Hematopoietic multipotent progenitor cell treated with erythropoietin and hydrocortisone succinate and interleukin-3 and kit ligand, for 8 days (in vitro differentiated cells): Measurements from ENCODE around the gene CST9.
"Not testable (repeated sequence)": the region's sequence is repeated elsewhere in the genome, so short reads cannot be mapped to it uniquely, and the experiment has no call there.

Source experiments
- DNase-seq: peaks from one replicate; pipeline ENCODE4 v3.0.0-alpha.2; 2015

CST9 gene

DNA sequence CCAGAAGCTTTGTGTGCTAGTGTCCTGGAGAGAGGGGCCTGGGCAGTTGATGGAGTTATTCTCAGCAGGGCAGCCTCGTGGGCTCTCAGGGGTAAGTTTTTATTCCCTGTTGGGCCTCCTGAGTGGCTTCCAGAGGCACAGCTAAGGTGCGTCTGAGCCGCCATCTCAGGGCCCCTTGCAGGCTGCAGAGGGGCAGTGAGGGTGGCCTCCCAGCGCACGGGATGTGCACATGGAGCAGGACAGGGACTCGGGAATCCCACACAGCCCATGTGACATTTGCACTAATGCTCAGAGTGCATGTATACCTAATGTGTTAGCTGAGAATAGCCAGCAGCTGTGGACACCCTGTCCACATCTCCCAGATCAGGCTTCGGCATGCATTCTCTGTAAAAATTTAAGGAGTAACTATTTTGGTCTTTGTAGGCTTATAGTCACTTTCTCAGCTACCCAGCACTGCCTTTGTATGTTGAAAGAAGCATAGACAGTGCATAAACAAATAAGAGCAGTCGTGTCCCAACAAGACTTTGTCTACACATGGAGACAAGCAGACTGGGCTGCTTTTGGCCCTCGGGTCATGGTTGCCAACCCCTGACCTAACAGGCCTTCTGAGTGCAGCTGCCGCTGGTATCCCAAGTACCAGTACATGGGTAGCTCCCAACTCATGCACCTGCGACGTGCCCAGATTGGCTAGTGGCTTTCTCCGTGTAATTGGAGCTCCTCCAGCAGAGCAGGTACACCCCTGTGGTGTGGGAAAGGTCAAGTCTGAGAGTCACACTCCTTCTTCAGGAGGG lies 18.8 kb downstream of the CST9 start:
- no peak for DNase-seq

GRCh38 chr20:23585808-23586734 lies 19.6 kb downstream of the CST9 start:
- DNase-seq, result no peak

- DNase-seq, result no peak
Observed at GRCh38 chr20:23585449-23585807, 20.3 kb downstream of the CST9 start.

GRCh38 chr20:23584434-23585199 lies 21.1 kb downstream of the CST9 start:
- no peak for DNase-seq

DNA sequence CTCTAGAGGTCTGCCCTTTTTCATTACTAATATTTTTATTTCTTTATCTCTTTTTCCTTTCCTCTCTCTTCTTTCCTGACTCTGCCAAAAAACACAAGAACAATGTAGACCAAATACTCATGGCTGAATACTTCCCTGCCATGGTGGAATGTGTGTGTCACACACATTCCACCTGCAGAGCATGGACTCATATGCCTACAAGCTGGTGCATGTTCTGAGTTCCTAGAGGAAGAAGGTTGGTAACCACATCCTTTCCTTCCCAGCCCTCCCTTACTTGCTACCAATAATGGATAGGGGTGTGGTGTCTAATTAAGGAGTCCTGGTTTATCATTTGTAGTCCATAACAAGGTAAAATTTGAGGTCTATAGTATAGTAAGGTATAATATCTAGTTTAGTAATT lies 22.2 kb downstream of the CST9 start:
- DNase-seq, result no peak

DNA sequence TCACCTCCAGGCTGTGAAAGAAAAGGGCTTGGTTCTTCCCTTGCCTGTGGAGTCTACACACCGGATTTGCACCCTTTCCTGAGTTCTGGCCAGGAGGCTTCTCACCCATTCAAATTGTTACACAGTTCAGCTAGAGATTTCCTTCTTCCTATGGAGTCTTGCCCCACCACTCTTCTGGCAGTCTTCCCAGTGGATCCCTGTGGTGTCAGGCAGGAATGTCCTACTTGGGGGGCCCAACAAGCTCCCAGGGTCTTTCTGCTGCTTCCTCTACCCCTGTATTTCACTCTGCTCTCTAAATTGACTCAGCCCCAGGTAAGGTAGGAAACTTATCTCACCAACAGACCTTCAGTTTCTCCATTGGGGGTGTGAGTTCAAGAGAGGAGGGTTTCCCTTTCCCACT lies 23.4 kb downstream of the CST9 start:
- no peak for DNase-seq

- DNase-seq, result not testable (repeated sequence)
Observed at GRCh38 chr20:23581833-23582232, 23.9 kb downstream of the CST9 start.

GRCh38 chr20:23574977-23575376 lies 30.7 kb downstream of the CST9 start:
- DNase-seq, result no peak

GRCh38 chr20:23570178-23570760 lies 35.4 kb downstream of the CST9 start:
- DNase-seq, result no peak

GRCh38 chr20:23569570-23569969 lies 36.1 kb downstream of the CST9 start:
- DNase-seq, result no peak

GRCh38 chr20:23568971-23569330 lies 36.8 kb downstream of the CST9 start:
- no peak for DNase-seq

DNA sequence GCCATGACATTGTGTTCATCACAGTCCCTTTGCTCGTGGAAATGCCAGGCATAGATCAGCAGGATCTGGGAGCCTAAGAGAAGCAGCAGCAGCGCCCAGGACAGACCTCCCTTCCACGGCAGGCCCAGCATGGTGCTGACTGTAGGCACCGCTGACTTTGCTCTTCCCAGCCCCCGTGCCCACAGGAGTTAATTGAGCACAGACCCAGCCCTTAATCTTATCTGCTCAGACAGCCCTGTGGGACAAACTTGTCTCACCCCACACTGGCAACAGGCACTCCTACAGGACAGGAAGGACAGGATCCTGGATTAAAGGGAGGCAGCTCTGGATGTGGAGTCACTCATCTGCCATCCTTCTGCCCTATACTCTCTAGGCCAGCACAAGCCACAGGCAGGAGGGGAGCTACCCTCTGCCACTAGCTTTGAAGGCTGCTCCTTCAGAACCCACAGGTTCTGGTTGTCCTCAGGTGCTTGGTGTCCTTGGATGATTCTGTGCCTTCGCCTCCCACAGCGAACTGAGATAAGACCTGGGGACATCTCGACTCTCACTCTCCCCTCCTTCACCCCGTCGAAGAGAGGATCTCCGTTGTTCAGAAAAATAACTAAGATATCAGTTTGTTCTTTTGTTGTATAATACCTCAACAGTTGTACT lies 37.3 kb downstream of the CST9 start, which contains the start of gene CST9L:
CST9L (minus strand) TSS at position 165 of the 651 bp plus-strand sequence; CDS start at position 131, 34 bp downstream.
- DNase-seq, result peak; percentile 22

- DNase-seq, result no peak
Observed at GRCh38 chr20:23566199-23566932, 39.4 kb downstream of the CST9 start.

DNA sequence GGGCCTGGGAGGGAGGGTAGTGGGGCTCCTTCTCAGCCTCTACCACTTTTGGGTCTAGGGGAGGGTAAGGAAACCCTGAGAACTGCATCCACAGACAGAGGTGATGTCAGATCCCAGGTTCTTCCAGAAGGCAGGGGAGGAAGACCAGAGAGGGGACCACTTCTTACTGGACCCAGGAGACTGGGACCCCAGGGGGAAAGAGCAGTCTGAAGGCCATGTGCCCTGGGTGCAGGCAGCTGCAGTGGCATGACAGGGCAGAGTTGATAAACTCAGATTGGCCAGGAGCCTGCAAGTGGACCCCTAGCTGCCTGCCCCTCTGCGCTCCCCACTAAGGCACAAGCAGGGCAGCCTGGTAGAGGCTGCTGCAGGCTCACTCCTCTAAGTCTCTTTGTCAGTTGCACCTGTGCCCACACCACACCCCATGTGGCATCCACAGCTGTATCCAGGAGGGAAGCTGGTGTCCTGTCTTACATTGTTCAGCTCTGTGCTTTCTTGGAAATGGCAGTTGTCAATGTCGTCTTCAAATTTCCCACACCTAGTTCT lies 40.1 kb downstream of the CST9 start:
- no peak for DNase-seq

- no peak for DNase-seq
Observed at GRCh38 chr20:23564927-23565326, 40.8 kb downstream of the CST9 start.

DNA sequence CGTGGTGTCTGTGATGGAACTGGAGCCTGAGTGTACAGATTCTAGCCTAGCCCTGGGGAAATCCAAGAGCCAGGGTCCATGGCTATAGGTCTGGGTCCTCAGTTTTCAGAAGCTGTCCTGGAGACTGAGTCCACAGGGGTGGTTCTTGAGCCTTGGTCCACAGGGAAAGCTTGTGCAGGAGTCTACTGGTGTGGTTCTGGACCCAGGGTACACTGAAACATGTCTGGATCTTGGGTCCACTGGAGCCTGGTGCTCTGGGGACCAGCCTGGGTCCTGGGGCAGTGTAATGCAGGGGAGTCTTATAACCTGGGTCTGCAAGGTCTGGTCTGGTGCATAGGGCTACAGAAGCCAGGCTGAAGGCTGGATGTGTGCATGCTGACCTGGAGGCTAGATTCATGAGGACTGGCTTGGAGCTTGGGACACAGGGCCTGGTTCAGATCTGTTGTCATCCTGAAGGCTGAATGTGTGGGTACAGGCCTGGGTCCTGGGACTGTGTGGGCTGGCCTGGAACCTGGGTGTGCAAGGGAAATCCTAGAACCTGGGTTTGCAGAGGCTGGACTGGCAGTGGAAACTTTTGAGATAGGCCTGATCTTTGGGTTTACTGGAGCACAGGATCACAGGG lies 42.9 kb downstream of the CST9 start:
- no peak for DNase-seq

GRCh38 chr20:23554401-23554800 lies 51.3 kb downstream of the CST9 start:
- no peak for DNase-seq
